Spleen (tissue), 7 donors: ENCODE data around the gene LAMC3.

Experiments
- CTCF ChIP-seq, 11 experiments: fragments of 200-600 bp in 7 of 11; fragments of 450-650 bp in 4 of 11; sonication (generic) in 4 of 11; IDR thresholded peaks in 8 of 11; conservative IDR thresholded peaks in 3 of 11; 1 replicate in 7 of 11; 2 replicates in 4 of 11; pipeline versions ENCODE4 v1.4.0 to v1.8.0; 2016 to 2021; ENCODE audit warnings: antibody characterized with exemption in 11 of 11, inconsistent platforms in 4 of 11, mild to moderate bottlenecking in 1 of 11
- POLR2A ChIP-seq, 3 donors: fragments of 450-650 bp; IDR thresholded peaks; one replicate each; pipeline ENCODE4 v1.5.1; 2017; ENCODE audit warnings: antibody characterized with exemption in 3 of 3, mild to moderate bottlenecking in 1 of 3
- POLR2AphosphoS5 ChIP-seq, 3 donors: sonication (generic); formaldehyde crosslinking; IDR thresholded peaks; one replicate each; pipeline ENCODE4 v1.5.1; 2017; ENCODE audit warnings: antibody characterized with exemption in 3 of 3
- donor health status: DM: no; HTN: no; CAD: no; lungs with moderate emphysema.
- donor health status: DM: no; HTN: no; CAD: no.
- donor health status: DM: no; HTN: no; CAD: no.

GRCh38 chr9:131097948-131098278, 88.9 kb downstream of the LAMC3 start:
- TF ChIP-seq CTCF (IDR thresholded peaks at IDR 0.05 in 8 of 11, conservative IDR thresholded peaks at IDR 0.05 in 3 of 11): no peak
- no peak for TF ChIP-seq POLR2A (IDR thresholded peaks at IDR 0.05)
- TF ChIP-seq POLR2AphosphoS5 (IDR thresholded peaks at IDR 0.05): no peak
